ENCODE measurements around the gene C1QA. TPM values are rescaled to one million over a fixed set of nuclear protein-coding genes. Genes with fewer than 3 reads are reported as not detected.
A peak's percentile ranks its signal among the peaks of the same experiment; 100 is the strongest.

The C1QA gene
- total RNA-seq, 4 donors from 2014 or later, result 7.2 to 24.3 (median 16.4) TPM

DNA sequence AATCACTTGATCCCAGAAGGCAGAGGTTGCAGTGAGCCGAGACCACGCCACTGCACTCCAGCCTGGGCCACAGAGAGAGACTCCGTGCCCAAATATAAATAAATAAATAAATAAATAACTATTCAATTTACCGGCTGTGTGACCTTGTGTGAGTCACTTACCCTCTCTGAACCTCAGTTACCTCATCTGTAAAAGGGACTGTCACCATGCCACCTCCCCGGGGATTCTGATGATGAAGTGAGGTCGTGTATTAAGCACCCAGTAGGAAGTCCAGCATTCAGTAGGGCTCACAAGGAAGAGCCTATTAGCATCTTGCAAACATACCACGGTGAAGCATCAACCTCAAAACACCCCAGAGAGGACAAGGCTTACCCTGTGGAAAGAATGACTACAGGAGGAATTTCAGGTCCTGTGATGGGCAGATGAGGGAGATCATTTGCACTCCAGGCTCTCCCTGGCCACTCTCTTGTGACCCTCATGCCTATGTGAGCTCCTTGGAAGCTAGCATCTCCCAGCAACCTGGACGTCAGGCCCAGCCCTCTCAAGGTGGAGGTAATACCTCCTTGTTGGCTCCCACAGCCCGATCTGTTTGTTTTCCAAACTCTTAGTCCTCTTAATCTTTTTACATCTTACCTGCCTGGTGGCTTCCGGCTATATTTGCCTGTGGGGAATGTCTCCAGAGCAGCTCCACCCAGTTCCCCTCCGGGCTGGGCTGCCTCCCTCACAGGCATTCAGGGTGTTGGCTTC lies 7.6 kb upstream of the C1QA start:
- H3K27me3 ChIP-seq, result peaks cover 72% of the 10 kb centered on the region
- no peaks in the 10 kb centered on the region for H3K9me3 ChIP-seq
- no peaks in the 10 kb centered on the region for H3K36me3 ChIP-seq
- no peak overlapping the region for H3K4me3 ChIP-seq
- TF ChIP-seq EP300 (IDR thresholded peaks at IDR 0.05) (no peak), POLR2A (IDR thresholded peaks at IDR 0.05) (no peak), POLR2AphosphoS5 (IDR thresholded peaks at IDR 0.05) (no peak)
- TF ChIP-seq, protein P1, sequence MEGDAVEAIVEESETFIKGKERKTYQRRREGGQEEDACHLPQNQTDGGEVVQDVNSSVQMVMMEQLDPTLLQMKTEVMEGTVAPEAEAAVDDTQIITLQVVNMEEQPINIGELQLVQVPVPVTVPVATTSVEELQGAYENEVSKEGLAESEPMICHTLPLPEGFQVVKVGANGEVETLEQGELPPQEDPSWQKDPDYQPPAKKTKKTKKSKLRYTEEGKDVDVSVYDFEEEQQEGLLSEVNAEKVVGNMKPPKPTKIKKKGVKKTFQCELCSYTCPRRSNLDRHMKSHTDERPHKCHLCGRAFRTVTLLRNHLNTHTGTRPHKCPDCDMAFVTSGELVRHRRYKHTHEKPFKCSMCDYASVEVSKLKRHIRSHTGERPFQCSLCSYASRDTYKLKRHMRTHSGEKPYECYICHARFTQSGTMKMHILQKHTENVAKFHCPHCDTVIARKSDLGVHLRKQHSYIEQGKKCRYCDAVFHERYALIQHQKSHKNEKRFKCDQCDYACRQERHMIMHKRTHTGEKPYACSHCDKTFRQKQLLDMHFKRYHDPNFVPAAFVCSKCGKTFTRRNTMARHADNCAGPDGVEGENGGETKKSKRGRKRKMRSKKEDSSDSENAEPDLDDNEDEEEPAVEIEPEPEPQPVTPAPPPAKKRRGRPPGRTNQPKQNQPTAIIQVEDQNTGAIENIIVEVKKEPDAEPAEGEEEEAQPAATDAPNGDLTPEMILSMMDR (IDR thresholded peaks at IDR 0.05), result no peak
- no peak overlapping the region for H3K27ac ChIP-seq
- WGBS, result 46% methylated on average over 11 of the region's 11 CpGs
- peaks cover 3% of the 10 kb centered on the region for H3K4me1 ChIP-seq
- no peak for DNase-seq (ENCODE audit: low spot score in 2 of 2)

DNA sequence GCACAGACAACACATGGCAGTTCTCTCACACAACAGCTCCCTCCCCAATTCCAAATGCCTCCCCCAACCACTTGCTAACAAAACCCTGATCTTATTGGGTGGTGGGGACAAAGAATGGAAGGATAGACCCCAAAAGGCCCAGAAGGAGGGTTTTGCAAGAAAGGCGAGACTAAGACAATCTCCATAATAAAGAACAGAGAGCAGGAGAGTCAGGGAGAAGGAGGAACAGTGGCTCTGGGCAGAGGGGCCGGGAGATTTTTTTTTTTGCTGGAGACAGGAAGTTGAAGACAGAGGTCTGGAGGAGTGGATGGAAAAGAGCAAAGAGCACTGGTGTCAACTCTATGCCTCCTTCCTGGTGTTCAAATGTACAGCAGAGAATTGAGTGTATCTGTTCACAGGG lies 6.5 kb upstream of the C1QA start:
- Histone ChIP-seq H3K4me1 (peaks cover 3% of the 10 kb centered on the region), H3K27me3 (peaks cover 70% of the 10 kb centered on the region), H3K9me3 (no peaks in the 10 kb centered on the region), H3K36me3 (no peaks in the 10 kb centered on the region), H3K27ac (no peak overlapping the region), H3K4me3 (no peak overlapping the region)
- no peak for DNase-seq (ENCODE audit: low spot score in 2 of 2)
- TF ChIP-seq POLR2A (IDR thresholded peaks at IDR 0.05), result no peak
- WGBS, result 38% methylated on average over 2 of the region's 2 CpGs

GRCh38 chr1:22633697-22634463 lies 2.5 kb upstream of the C1QA start:
- no peak overlapping the region for H3K27ac ChIP-seq
- no peak for DNase-seq (ENCODE audit: low spot score in 2 of 2)
- no peak overlapping the region for H3K4me3 ChIP-seq
- H3K4me1 ChIP-seq, result no peaks in the 10 kb centered on the region
- H3K36me3 ChIP-seq, result no peaks in the 10 kb centered on the region
- H3K9me3 ChIP-seq, result no peaks in the 10 kb centered on the region
- 48% methylated on average over 3 of the region's 10 CpGs for WGBS
- peaks cover 42% of the 10 kb centered on the region for H3K27me3 ChIP-seq
- TF ChIP-seq EP300 (IDR thresholded peaks at IDR 0.05), result no peak
- TF ChIP-seq, protein P1 (IDR thresholded peaks at IDR 0.05), result no peak
- no peak for TF ChIP-seq POLR2AphosphoS5 (IDR thresholded peaks at IDR 0.05)
- TF ChIP-seq POLR2A (IDR thresholded peaks at IDR 0.05), result no peak

DNA sequence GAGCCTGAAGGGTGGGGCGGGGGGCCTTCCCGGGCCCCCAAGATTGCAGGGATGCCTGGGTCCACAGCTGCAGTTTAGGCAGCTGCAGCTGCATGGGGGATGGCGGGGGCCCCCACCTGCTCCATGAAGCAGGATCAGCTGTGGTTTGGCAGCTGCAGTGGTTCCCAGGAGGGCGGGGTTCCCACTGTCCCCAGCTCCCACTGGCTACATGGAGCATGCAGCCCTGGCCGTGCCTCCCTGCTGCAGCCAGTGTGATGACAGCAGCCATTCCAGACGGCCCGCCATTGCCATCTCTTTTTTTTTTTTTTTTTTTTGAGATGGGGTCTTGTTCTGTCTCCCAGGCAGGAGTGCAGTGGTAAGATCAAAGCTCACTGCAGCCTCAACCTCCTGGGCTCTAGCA lies 992 bp upstream of the C1QA start:
- no peak for DNase-seq (ENCODE audit: low spot score in 2 of 2)
- Histone ChIP-seq H3K9me3 (no peaks in the 10 kb centered on the region), H3K27ac (no peak overlapping the region), H3K36me3 (no peaks in the 10 kb centered on the region), H3K4me3 (no peak overlapping the region), H3K4me1 (no peaks in the 10 kb centered on the region), H3K27me3 (peaks cover 38% of the 10 kb centered on the region)
- TF ChIP-seq, protein P1 (IDR thresholded peaks at IDR 0.05), result no peak
- TF ChIP-seq POLR2AphosphoS5 (IDR thresholded peaks at IDR 0.05) (no peak), EP300 (IDR thresholded peaks at IDR 0.05) (no peak), POLR2A (IDR thresholded peaks at IDR 0.05) (no peak)
- 52% methylated on average over 5 of the region's 7 CpGs for WGBS

GRCh38 chr1:22636927-22637326 lies 499 bp downstream of the C1QA start:
- Histone ChIP-seq H3K4me3 (peak overlapping the region; percentile 28), H3K4me1 (peaks cover 4% of the 10 kb centered on the region), H3K9me3 (no peaks in the 10 kb centered on the region), H3K27me3 (peaks cover 45% of the 10 kb centered on the region), H3K36me3 (no peaks in the 10 kb centered on the region), H3K27ac (peak overlapping the region; percentile 27)
- no peak for TF ChIP-seq POLR2A (IDR thresholded peaks at IDR 0.05)
- no peak for TF ChIP-seq POLR2AphosphoS5 (IDR thresholded peaks at IDR 0.05)
- no peak for DNase-seq (ENCODE audit: low spot score in 2 of 2)
- 74% methylated on average over 6 of the region's 6 CpGs for WGBS

- no peak for TF ChIP-seq EP300 (IDR thresholded peaks at IDR 0.05)
- TF ChIP-seq, protein P1 (IDR thresholded peaks at IDR 0.05), result no peak
- TF ChIP-seq POLR2AphosphoS5 (IDR thresholded peaks at IDR 0.05), result no peak
- TF ChIP-seq POLR2A (IDR thresholded peaks at IDR 0.05), result no peak
- Histone ChIP-seq H3K4me3 (peak overlapping the region; percentile 28), H3K9me3 (no peaks in the 10 kb centered on the region), H3K27ac (no peak overlapping the region), H3K36me3 (no peaks in the 10 kb centered on the region), H3K27me3 (peaks cover 43% of the 10 kb centered on the region), H3K4me1 (peaks cover 5% of the 10 kb centered on the region)
- DNase-seq (ENCODE audit: low spot score in 2 of 2), result no peak
- WGBS, result 71% methylated on average over 3 of the region's 3 CpGs
Measured at GRCh38 chr1:22637907-22638445, 1.5 kb downstream of the C1QA start.
